ENCODE results near the gene CLIC5. TPM values are rescaled to one million over a fixed set of nuclear protein-coding genes. Genes with fewer than 3 reads are reported as not detected.

Gene CLIC5
- total and polyA plus RNA-seq, 11 donors, result 63.0 to 381 (median 244) TPM

- no peak for DNase-seq
- Histone ChIP-seq H3K4me3 (no peak overlapping the region), H3K4me1 (peaks cover 0 to 74% (median 60%) of the 10 kb centered on the region in 12 donors), H3K9me3 (peaks cover 0 to 12% (median 0%) of the 10 kb centered on the region in 12 donors), H3K36me3 (peaks cover 0 to 9% (median 0%) of the 10 kb centered on the region in 9 donors), H3K27me3 (no peaks in the 10 kb centered on the region), H3K27ac (peak overlapping the region in 10 of 12 donors; percentile 4 to 89 (median 38))
- TF ChIP-seq CTCF (IDR thresholded peaks at IDR 0.05), result no peak
- TF ChIP-seq POLR2A (IDR thresholded peaks at IDR 0.05), result no peak
- intact Hi-C loops (cut with DNase I), result no loop called here
- no peak for ATAC-seq
- WGBS, 4 donors, result 94 to 98% (median 97%) methylated on average over 1 of the region's 1 CpG
These were observed 50.7 kb downstream of the CLIC5 start for GRCh38 chr6:45965007-45965406.

GRCh38 chr6:45964300-45964699 lies 51.4 kb downstream of the CLIC5 start:
- peak in 3 of 4 donors; percentile 13 to 58 (median 24) for ATAC-seq
- no peak overlapping the region for H3K4me3 ChIP-seq
- H3K27me3 ChIP-seq, result no peaks in the 10 kb centered on the region
- peaks cover 0 to 75% (median 60%) of the 10 kb centered on the region in 12 donors for H3K4me1 ChIP-seq
- peak in 1 of 5 donors; percentile 31 for DNase-seq
- intact Hi-C loops (cut with DNase I), result no loop called here
- TF ChIP-seq POLR2A (IDR thresholded peaks at IDR 0.05) (no peak), CTCF (IDR thresholded peaks at IDR 0.05) (no peak)
- peaks cover 0 to 9% (median 0%) of the 10 kb centered on the region in 9 donors for H3K36me3 ChIP-seq
- H3K27ac ChIP-seq, result peak overlapping the region in 9 of 12 donors; percentile 13 to 89 (median 39)
- peaks cover 0 to 12% (median 0%) of the 10 kb centered on the region in 12 donors for H3K9me3 ChIP-seq
- 28 to 44% (median 37%) methylated on average over 2 of the region's 2 CpGs for WGBS, 4 donors

GRCh38 chr6:45963896-45964295 lies 51.8 kb downstream of the CLIC5 start:
- Histone ChIP-seq H3K27ac (peak overlapping the region in 6 of 12 donors; percentile 13 to 57 (median 34)), H3K9me3 (peaks cover 0 to 12% (median 0%) of the 10 kb centered on the region in 12 donors), H3K27me3 (no peaks in the 10 kb centered on the region), H3K4me3 (no peak overlapping the region), H3K4me1 (peaks cover 0 to 75% (median 59%) of the 10 kb centered on the region in 12 donors), H3K36me3 (peaks cover 0 to 9% (median 0%) of the 10 kb centered on the region in 9 donors)
- TF ChIP-seq POLR2A (IDR thresholded peaks at IDR 0.05) (no peak), CTCF (IDR thresholded peaks at IDR 0.05) (no peak)
- DNase-seq (no peak), ATAC-seq (no peak)
- intact Hi-C loops (cut with DNase I), result no loop called here

- intact Hi-C loops (cut with DNase I), result no loop called here
- 27 to 42% (median 30%) methylated on average over 2 of the region's 2 CpGs for WGBS, 4 donors
- Histone ChIP-seq H3K27me3 (no peaks in the 10 kb centered on the region), H3K4me1 (peaks cover 0 to 76% (median 51%) of the 10 kb centered on the region in 12 donors), H3K9me3 (peaks cover 0 to 12% (median 0%) of the 10 kb centered on the region in 12 donors), H3K4me3 (no peak overlapping the region), H3K27ac (peak overlapping the region in 11 of 12 donors; percentile 27 to 76 (median 57)), H3K36me3 (peaks cover 0 to 5% (median 0%) of the 10 kb centered on the region in 9 donors)
- ATAC-seq, result peak in 3 of 4 donors; percentile 16 to 47 (median 36)
- DNase-seq, result no peak
- TF ChIP-seq CTCF (IDR thresholded peaks at IDR 0.05) (no peak), POLR2A (IDR thresholded peaks at IDR 0.05) (no peak)
These were observed 54.5 kb downstream of the CLIC5 start for GRCh38 chr6:45961125-45961524.
